Endothelial cell of hepatic sinusoid (primary cell): ENCODE data around the gene DSC3.
"Not testable (repeated sequence)": the region's sequence is repeated elsewhere in the genome, so short reads cannot be mapped to it uniquely, and the experiment has no call there.

Experiments used
- in situ Hi-C: cut with HindIII; loops from 2 replicates; pipeline ENCODE4 v1.10.0; 2017; ENCODE audit warnings: low sequenced_read_pairs

Gene DSC3

DNA sequence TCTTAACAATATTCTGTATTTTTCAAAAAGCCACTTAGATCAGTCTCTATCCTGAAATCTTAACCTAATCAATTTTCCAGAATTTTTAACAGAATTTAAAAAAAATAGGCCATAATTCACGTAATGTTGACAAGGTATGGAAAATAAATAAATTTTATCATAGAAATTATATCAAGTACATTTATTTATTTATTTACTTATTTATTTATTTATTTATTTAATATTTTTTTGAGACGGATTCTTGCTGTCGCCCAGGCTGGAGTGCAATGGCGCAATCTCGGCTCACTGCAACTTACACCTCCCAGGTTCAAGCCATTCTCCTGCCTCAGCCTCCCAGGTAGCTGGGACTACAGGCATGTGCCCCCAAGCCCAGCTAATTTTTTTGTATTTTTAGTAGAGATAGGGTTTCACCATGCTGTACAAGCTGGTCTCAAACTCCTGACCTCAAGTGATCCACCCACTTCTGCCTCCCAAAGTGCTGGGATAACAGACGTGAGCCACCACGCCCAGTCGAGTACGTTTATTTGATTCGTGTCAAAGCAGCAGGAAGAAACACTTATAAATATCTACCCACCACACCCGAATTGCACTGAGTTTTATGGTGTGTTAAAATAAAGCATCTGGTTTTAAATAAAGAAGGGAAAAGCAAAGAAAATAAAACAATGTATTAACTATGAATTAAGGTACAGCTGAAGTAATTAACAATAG, 60.1 kb downstream of the DSC3 start:
- in situ Hi-C loops = no loop called here

DNA sequence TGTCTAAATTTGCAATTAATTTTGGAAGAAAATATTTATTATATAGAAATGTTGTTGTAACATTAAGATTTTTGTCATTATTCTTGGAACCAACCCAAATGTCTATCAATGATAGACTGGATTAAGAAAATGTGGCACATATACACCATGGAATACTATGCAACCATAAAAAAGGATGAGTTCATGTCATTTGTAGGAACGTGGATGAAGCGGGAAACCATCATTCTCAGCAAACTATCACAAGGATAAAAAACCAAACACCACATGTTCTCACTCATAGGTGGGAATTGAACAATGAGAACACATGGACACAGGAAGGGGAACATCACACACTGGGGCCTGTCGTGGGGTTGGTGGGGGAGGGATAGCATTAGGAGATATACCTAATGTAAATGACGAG, 64.5 kb downstream of the DSC3 start:
- in situ Hi-C loops = not testable (repeated sequence)

DNA sequence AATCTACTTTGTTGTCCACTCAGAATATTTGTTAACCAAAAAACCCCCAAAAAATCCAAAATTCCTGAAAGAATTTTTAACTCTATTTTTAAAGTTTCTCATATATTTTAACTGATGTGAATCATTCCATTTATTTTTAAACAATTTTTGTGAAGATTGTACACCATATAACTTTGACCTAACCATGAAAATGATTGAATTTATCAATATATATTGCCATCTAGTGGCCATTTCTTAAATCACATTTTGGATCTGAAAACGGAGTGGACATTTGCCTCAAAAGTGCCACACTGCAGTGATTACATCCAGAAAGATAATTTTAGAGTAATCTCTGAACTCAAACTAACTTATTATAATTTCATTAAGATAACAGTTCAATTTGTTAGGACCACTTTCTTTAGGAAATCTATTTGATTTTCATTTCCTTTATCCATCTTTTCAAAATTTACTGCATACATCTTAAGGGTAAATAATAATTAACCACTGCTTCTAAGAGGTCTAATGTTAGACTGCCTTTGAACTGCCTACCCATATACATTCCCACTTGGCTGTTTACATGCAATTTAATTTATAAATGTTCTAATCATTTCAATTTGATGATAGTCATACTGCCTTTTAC, 71.1 kb downstream of the DSC3 start:
- in situ Hi-C loops = no loop called here

DNA sequence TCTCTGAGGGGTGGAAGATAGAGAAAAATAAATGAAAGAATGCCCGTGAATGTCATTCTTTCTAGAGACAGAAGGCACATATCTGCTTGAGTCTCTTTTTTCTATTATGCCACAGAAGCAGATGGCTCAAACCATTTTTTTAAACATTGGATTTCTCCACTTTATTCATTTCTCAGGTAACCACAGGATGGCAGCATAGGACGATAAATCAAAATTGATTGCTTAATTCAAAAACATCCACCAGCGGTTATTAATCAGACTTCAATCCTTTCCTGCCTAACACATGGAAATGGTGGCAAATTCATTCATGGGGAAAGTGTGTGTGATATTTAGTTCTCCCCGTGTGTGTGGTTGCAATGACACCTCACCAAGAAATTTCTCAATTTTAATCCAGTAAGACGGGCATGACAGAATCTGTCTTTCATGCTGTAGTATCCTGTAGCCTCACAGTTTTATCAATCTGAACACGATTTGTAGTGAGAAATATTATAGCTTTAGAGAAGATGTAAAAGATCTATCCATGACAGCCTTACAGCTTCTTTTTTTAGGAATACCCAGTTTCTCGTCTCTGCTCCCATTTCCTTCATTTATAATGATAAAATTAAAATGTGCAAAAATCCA, 72.2 kb downstream of the DSC3 start:
- in situ Hi-C loops = no loop called here

DNA sequence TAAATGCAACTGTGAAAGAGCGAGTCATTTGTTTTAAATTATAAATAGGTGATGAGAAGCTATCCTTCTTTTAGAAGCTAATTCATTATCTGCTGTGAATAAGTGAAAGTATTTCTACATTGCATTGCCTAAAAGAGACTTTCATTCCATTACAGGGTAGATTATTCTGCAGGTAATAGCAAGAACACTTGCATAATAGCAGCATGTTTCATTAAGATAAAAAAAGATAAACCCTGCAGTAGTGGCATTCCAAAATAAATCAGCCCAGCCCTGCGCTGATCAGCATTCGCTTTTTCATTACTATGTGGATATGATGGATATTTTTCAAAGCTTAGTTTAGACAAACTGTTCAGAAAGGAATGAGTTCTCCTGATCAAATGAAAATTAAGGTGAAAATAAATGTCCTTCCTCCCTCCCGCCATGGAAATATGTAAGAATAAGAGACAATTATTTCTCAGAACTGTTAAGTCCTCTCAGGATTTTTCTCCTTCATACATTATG, 72.8 kb downstream of the DSC3 start:
- in situ Hi-C loops = no loop called here

DNA sequence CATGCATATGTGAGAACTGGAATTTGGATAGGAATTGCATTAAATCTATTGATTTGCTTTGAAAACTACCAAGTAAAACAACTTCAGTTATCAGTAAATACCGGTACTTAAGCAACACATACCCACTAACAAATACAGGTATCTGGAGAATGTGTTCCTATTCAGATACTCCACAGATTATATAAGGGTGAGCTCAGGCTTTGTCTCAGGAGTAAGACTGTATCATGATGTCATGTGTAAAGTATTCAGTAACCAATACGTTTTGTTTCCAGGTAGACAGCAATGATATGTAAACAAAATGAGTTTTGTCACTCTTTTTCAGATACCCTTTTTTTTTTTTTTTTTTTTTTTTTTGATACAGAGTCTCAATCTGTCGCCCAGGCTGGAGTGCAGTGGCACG, 74.8 kb downstream of the DSC3 start:
- in situ Hi-C loops = no loop called here

DNA sequence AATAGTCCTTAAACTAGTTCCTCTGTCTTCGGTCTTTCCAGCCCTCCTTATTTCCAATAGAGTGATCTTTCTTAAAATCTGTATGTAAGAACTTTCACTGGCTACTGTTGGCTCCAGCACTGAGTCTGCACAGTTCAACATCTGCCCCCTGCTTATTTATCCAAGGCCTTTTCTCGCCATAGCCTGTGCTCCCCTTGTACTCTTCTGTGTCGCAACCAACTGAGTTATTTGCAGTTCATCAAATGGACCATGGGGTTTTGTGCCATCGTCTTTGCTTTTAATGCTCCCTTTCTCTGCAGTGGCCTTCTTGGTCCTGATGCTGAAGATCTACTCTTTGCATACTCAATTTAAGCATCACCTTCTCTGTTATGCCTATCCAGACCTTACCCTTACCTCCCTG, 77.3 kb downstream of the DSC3 start:
- in situ Hi-C loops = no loop called here

DNA sequence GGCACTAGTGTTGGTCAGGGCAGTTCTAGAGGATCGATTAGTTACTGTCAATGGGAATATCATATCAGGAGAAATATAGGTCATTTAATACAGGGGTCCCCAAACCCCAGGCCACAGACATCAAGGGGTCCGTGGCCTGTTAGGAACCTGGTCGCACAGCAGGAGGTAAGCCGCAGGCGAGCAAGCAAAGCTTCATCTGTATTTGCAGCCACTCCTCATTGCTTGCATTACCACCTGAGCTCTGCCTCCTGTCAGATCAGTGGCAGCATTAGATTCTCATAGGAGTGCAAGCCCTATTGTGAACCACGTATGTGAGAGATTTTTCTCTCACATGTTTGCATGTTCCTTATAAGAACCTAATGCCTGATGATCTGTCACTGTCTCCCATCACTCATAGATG, 81.9 kb downstream of the DSC3 start:
- in situ Hi-C loops = no loop called here

DNA sequence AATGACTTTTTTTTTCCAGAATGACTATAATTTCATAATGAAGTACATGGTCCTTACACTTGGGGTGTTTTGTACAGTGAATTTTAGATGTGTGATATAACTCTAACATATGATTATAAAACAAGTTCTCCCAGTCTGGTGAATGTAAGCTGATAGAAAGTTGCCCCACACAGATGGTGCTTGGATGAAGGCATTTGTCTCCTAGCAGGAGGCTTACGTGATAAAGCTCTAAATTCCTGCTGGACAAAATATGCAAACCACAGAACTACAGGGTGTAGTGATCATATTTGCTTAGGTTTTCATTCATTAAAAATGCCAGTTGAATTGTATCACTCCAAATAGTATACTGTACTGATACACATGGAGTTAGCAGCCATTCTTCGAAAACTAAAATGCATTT, 85.5 kb downstream of the DSC3 start:
- in situ Hi-C loops = no loop called here

DNA sequence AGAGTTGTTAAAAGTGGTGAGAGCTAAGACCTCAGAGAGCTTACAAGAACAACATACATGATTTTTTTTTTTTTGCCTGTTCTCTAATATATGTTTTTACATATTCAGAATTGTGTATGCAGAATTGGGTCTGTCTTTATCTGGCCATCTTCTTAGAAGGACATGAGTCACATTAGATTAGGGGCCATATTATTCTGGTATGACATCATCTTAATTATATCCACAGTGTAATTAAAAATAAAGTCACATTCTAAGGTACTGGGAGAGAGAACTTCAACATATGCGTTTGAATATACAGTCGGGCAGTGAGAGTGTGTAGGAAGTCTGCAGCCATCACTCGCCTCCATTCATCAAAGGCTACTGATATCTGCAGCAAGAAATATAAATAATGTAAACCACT, 88.3 kb downstream of the DSC3 start:
- in situ Hi-C loops = no loop called here

DNA sequence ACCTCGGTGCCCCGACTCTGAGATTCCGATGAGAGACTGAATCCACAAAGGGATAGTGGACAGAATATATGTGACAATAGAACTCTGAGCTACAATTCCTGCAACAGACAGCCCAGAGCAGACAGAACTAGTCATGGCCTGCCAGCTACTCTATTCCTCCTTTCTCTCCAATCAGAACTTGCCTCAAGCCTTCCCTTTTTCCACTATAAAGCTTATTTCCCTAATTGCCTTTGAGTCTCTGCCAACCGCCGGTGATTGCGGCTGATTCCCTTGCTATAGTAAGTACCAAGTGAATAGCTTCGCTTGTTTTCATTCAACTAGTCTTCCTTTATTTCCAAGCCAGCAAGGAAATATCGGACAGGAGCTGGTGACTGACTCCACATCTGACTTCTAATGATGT, 96.8 kb downstream of the DSC3 start:
- in situ Hi-C loops = no loop called here

DNA sequence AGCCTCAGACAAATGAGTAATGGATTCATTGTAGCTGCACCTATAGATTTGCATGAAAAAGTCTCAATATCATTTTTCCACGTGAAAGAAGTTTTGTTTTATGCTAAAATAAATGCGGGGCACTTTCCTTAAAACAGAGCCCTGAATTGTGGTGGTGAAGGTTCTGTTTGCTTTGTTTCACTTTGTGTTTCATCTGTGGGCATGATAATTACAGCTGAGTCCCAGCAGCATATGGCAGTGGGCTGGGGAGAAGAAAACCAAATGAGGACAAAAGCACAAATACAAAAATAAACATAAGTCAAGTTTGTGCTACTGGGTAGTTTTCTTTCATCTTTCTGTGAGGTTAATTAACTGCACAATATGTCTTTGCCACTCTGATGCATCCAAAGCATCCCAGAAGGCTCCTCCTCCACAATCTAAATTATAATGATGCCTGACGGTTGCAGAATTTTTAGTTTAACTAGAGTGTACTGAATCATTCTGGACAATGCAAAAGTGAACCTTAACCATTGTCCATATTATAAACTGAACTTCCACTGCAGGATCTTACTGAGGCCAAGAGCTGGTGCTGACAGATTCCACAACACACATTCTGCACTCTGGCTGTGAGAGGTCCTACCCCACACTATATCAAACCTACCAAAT, 97.6 kb downstream of the DSC3 start:
- in situ Hi-C loops = no loop called here

DNA sequence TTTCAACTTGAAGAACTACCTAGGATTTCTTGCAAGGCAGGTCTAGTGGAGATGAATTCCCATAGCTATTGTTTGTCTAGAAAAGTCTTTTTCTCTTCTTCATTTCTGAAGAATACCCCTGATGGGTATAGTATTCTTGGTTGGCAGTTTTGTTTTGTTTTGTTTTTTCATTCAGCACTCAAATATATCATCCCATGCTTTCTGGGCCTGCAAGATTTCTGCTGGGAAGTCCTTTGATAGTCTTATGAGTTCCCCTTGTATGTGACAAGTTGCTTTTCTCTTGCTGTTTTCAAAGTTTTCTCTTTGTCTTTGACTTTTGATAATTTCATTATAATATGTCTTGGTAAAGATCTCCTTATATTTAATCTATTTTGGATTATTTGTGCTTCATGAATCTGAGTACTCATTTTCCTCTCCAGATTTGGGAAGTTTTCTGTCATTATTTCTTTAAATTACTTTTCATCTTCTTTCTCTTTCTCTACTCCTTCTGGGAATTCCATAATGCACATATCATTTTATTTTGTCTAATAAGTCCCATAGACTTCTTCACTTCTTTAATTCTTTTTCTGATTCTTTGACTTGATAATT, 101.5 kb downstream of the DSC3 start:
- in situ Hi-C loops = no loop called here
